Loucy (cell line): Measurements from ENCODE around the gene DCLK3.

ENCODE experiments used
- H2AFZ ChIP-seq: fragments of 200-600 bp; sonication (generic); 2 replicates; pipeline ENCODE4 v1.6.0; 2016; ENCODE audit warnings: antibody characterized with exemption, mild to moderate bottlenecking, low read length, moderate library complexity
- H3F3A ChIP-seq: fragments of 200-600 bp; 2 replicates; pipeline ENCODE4 v1.6.0; 2016; ENCODE audit warnings: antibody characterized with exemption, low read depth, mild to moderate bottlenecking
- H3K27me3 ChIP-seq: fragments of 200-600 bp; sonication (generic); 2 replicates; pipeline ENCODE4 v1.6.1; 2014; ENCODE audit warnings: low read length, mild to moderate bottlenecking; ENCODE audit not compliant: insufficient read depth, poor library complexity, severe bottlenecking
- H3K36me3 ChIP-seq: fragments of 200-600 bp; sonication (generic); 2 replicates; pipeline ENCODE4 v1.6.1; 2016; ENCODE audit warnings: low read length; ENCODE audit not compliant: insufficient read depth
- H3K4me1 ChIP-seq: fragments of 200-600 bp; sonication (generic); 2 replicates; pipeline ENCODE4 v1.5.1; 2014; ENCODE audit warnings: low read length, mild to moderate bottlenecking; ENCODE audit not compliant: insufficient read depth, poor library complexity, severe bottlenecking
- H3K4me2 ChIP-seq: fragments of 200-600 bp; sonication (generic); 2 replicates; pipeline ENCODE4 v1.6.0; 2014; ENCODE audit warnings: antibody characterized with exemption, low read length, low read depth, mild to moderate bottlenecking; ENCODE audit not compliant: poor library complexity, severe bottlenecking
- H3K4me3 ChIP-seq: fragments of 200-600 bp; sonication (generic); 2 replicates; pipeline ENCODE4 v1.5.1; 2014; ENCODE audit warnings: low read length, mild to moderate bottlenecking, mixed read lengths; ENCODE audit not compliant: poor library complexity, severe bottlenecking
- H3K79me2 ChIP-seq: fragments of 200-600 bp; sonication (generic); 2 replicates; pipeline ENCODE4 v1.6.1; 2014; ENCODE audit warnings: low read length; ENCODE audit not compliant: insufficient read depth
- H3K9ac ChIP-seq: fragments of 200-600 bp; sonication (generic); 2 replicates; pipeline ENCODE4 v1.6.0; 2014; ENCODE audit warnings: mild to moderate bottlenecking, low read depth, low read length, moderate library complexity; ENCODE audit not compliant: poor library complexity, severe bottlenecking
- H3K9me2 ChIP-seq: fragments of 200-600 bp; sonication (generic); replicated peaks from 2 replicates; pipeline ENCODE4 v1.6.1; 2016; ENCODE audit warnings: low read depth, low read length, mixed read lengths
- H3K9me3 ChIP-seq: fragments of 200-600 bp; sonication (generic); 2 replicates; pipeline ENCODE4 v1.6.1; 2014; ENCODE audit warnings: mild to moderate bottlenecking, antibody characterized with exemption, low read length, low read depth; ENCODE audit not compliant: insufficient read depth
- H4K20me1 ChIP-seq: fragments of 200-600 bp; sonication (generic); 2 replicates; pipeline ENCODE4 v1.6.0; 2014; ENCODE audit warnings: antibody characterized with exemption, low read length, mild to moderate bottlenecking; ENCODE audit not compliant: insufficient read depth, poor library complexity, severe bottlenecking
- CTCF ChIP-seq: fragments of 200-600 bp; sonication (generic); conservative IDR thresholded peaks from 2 replicates; pipeline ENCODE4 v1.5.1; 2014; ENCODE audit warnings: mild to moderate bottlenecking, antibody characterized with exemption, low read length
- EZH2phosphoT487 ChIP-seq: fragments of 200-600 bp; IDR thresholded peaks from 2 replicates; pipeline ENCODE4 v1.6.1; 2018; ENCODE audit warnings: antibody characterized with exemption, mild to moderate bottlenecking, moderate library complexity, borderline replicate concordance

DCLK3 gene

GRCh38 chr3:36776436-36776835 is 12.1 kb upstream of the DCLK3 start:
- Histone ChIP-seq H3K9me2 (no peaks in the 10 kb centered on the region), H3K4me1 (no peaks in the 10 kb centered on the region), H3K79me2 (no peaks in the 10 kb centered on the region), H2AFZ (no peak overlapping the region), H3K9ac (no peak overlapping the region), H3K9me3 (no peaks in the 10 kb centered on the region), H3K27me3 (no peaks in the 10 kb centered on the region), H3K4me2 (no peak overlapping the region), H3F3A (no peaks in the 10 kb centered on the region), H3K4me3 (no peak overlapping the region), H4K20me1 (no peaks in the 10 kb centered on the region), H3K36me3 (no peaks in the 10 kb centered on the region)
- TF ChIP-seq CTCF (no peak), EZH2phosphoT487 (no peak)

GRCh38 chr3:36774052-36774451 is 9.7 kb upstream of the DCLK3 start:
- H4K20me1 ChIP-seq: no peaks in the 10 kb centered on the region
- H3K4me2 ChIP-seq: no peak overlapping the region
- no peak overlapping the region for H3K9ac ChIP-seq
- no peak overlapping the region for H2AFZ ChIP-seq
- H3K4me3 ChIP-seq: no peak overlapping the region
- H3K27me3 ChIP-seq: no peaks in the 10 kb centered on the region
- TF ChIP-seq EZH2phosphoT487 (no peak), CTCF (no peak)
- no peaks in the 10 kb centered on the region for H3K9me2 ChIP-seq
- H3K79me2 ChIP-seq: no peaks in the 10 kb centered on the region
- H3K4me1 ChIP-seq: no peaks in the 10 kb centered on the region
- no peaks in the 10 kb centered on the region for H3F3A ChIP-seq
- H3K36me3 ChIP-seq: no peaks in the 10 kb centered on the region
- no peaks in the 10 kb centered on the region for H3K9me3 ChIP-seq

- Histone ChIP-seq H3K79me2 (no peaks in the 10 kb centered on the region), H3K9me3 (no peaks in the 10 kb centered on the region), H3F3A (no peaks in the 10 kb centered on the region), H3K9ac (no peak overlapping the region), H3K27me3 (no peaks in the 10 kb centered on the region), H2AFZ (no peak overlapping the region), H3K4me1 (no peaks in the 10 kb centered on the region), H4K20me1 (no peaks in the 10 kb centered on the region), H3K9me2 (no peaks in the 10 kb centered on the region), H3K4me2 (no peak overlapping the region), H3K4me3 (no peak overlapping the region), H3K36me3 (no peaks in the 10 kb centered on the region)
- no peak for TF ChIP-seq EZH2phosphoT487
- no peak for TF ChIP-seq CTCF
These were observed 7.6 kb upstream of the DCLK3 start for GRCh38 chr3:36771931-36772330.
